Activated CD4-positive, alpha-beta T cell treated with anti-CD3 and anti-CD28 coated beads, Interleukin-2, amount 50 U/mL, for 4 hours (primary cell): ENCODE measurements around the gene RAB3B.
"Not testable (repeated sequence)": the region's sequence is repeated elsewhere in the genome, so short reads cannot be mapped to it uniquely, and the experiment has no call there.

ENCODE experiments used
- DNase-seq, 2 experiments: peaks; one replicate each; pipeline ENCODE4 v3.0.0-alpha.2; 2020

RAB3B gene

GRCh38 chr1:51990478-51990965 lies at the start of gene RAB3B:
RAB3B (minus strand) TSS chr1:51990700; CDS start chr1:51977117, 13,583 bp downstream.
- peak; percentile 87 for DNase-seq

- DNase-seq: no peak
Observed at GRCh38 chr1:52037909-52038308, 47.4 kb upstream of the RAB3B start.

- DNase-seq: no peak
Observed at GRCh38 chr1:52037402-52037814, 46.9 kb upstream of the RAB3B start.

GRCh38 chr1:52034050-52034384 lies 43.5 kb upstream of the RAB3B start:
- no peak for DNase-seq

GRCh38 chr1:52033190-52034049 lies 42.9 kb upstream of the RAB3B start, which contains the start of gene KTI12:
KTI12 (minus strand) TSS chr1:52033810; CDS start chr1:52033761, 49 bp downstream.
- peak; percentile 79 to 82 for DNase-seq

- no peak for DNase-seq
Observed at GRCh38 chr1:52032785-52033131, 42.3 kb upstream of the RAB3B start.

GRCh38 chr1:52032124-52032784 lies 41.8 kb upstream of the RAB3B start:
- DNase-seq: no peak

GRCh38 chr1:52028839-52029238 lies 38.3 kb upstream of the RAB3B start:
- not testable (repeated sequence) for DNase-seq

- DNase-seq: no peak
Observed at GRCh38 chr1:52028328-52028727, 37.8 kb upstream of the RAB3B start.

GRCh38 chr1:52026278-52026677 lies 35.8 kb upstream of the RAB3B start:
- DNase-seq: no peak

GRCh38 chr1:52022133-52022532 lies 31.6 kb upstream of the RAB3B start:
- DNase-seq: no peak

GRCh38 chr1:52008071-52008809 lies 17.7 kb upstream of the RAB3B start:
- no peak for DNase-seq

GRCh38 chr1:52007215-52008002 lies 16.9 kb upstream of the RAB3B start:
- DNase-seq: no peak

- DNase-seq: not testable (repeated sequence)
Observed at GRCh38 chr1:52006081-52006553, 15.6 kb upstream of the RAB3B start.

GRCh38 chr1:52005548-52005947 lies 15.0 kb upstream of the RAB3B start:
- DNase-seq: not testable (repeated sequence)

- no peak for DNase-seq
Observed at GRCh38 chr1:52003877-52004276, 13.4 kb upstream of the RAB3B start.

GRCh38 chr1:52002038-52002917 lies 11.8 kb upstream of the RAB3B start:
- DNase-seq: no peak

- DNase-seq: no peak
Observed at GRCh38 chr1:51998701-51999100, 8.2 kb upstream of the RAB3B start.

GRCh38 chr1:51997974-51998382 lies 7.5 kb upstream of the RAB3B start:
- DNase-seq: no peak

- DNase-seq: no peak
Observed at GRCh38 chr1:51989582-51990477, 670 bp downstream of the RAB3B start.
